LNCAP (cell line): ENCODE measurements around the gene RNASE4.

Experiments used
- CTCF ChIP-seq: fragments of 450-650 bp; IDR thresholded peaks from 2 replicates; pipeline ENCODE4 v1.5.1; 2017; ENCODE audit warnings: mild to moderate bottlenecking

Gene RNASE4

GRCh38 chr14:20698018-20698329 is 13.6 kb downstream of the RNASE4 start:
- no peak for TF ChIP-seq CTCF

- no peak for TF ChIP-seq CTCF
These were observed 14.6 kb downstream of the RNASE4 start for GRCh38 chr14:20698934-20699333.

GRCh38 chr14:20699931-20700330 is 15.6 kb downstream of the RNASE4 start:
- TF ChIP-seq CTCF: no peak

- no peak for TF ChIP-seq CTCF
These were observed 22.4 kb downstream of the RNASE4 start for GRCh38 chr14:20706657-20707355.

GRCh38 chr14:20707622-20708021 is 23.3 kb downstream of the RNASE4 start:
- no peak for TF ChIP-seq CTCF

- TF ChIP-seq CTCF: no peak
These were observed 26.9 kb downstream of the RNASE4 start for GRCh38 chr14:20711261-20711660.

GRCh38 chr14:20711685-20712084 is 27.3 kb downstream of the RNASE4 start:
- TF ChIP-seq CTCF: no peak

GRCh38 chr14:20712904-20713303 is 28.5 kb downstream of the RNASE4 start:
- TF ChIP-seq CTCF: no peak
